ENCODE data around the gene WWOX.

WWOX gene

GRCh38 chr16:78635807-78636206, 536.4 kb downstream of the WWOX start:
- no peak for DNase-seq

DNA sequence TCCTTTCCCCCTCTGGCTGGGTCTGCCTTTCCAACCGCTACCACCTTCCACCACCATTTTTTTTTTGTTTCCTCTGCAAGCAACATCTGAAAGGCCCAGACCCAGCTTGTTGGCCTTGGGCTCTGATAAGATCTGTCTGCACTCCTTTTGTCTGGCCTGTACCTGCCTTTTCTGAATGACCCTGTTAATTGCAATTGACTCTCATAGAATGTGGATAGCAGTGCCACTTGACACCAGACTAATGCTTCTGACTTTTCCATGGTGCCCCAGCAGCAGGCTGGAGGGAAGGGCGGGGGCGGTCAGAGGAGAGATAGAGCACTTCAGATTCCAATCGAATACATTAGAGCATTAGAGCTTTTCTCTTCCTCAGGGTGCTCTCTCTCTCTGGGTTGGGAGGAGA, 538.9 kb downstream of the WWOX start:
- no peak for DNase-seq

DNA sequence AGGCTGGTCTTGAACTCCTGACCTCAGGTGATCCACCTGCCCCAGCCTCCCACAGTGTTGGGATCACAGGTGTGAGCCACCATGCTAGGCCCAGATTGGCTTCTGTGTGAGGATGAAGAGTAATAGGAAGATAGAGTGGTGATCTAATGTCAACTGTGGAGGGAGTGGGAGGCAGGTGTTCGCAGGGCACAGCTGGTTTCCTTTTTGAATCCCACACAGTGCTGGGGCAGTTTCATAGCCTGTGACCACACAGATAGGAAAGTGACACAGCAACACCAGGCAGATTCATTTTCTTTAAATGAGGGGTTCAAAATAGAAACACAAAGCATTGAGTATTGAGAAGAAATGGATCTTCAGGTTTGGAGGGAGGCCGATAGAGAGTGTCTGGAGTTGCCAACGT, 540.3 kb downstream of the WWOX start:
- DNase-seq: no peak

- DNase-seq: no peak
These were observed 541.4 kb downstream of the WWOX start for GRCh38 chr16:78640886-78641285.

GRCh38 chr16:78641433-78641832, 542.0 kb downstream of the WWOX start:
- DNase-seq: no peak

DNA sequence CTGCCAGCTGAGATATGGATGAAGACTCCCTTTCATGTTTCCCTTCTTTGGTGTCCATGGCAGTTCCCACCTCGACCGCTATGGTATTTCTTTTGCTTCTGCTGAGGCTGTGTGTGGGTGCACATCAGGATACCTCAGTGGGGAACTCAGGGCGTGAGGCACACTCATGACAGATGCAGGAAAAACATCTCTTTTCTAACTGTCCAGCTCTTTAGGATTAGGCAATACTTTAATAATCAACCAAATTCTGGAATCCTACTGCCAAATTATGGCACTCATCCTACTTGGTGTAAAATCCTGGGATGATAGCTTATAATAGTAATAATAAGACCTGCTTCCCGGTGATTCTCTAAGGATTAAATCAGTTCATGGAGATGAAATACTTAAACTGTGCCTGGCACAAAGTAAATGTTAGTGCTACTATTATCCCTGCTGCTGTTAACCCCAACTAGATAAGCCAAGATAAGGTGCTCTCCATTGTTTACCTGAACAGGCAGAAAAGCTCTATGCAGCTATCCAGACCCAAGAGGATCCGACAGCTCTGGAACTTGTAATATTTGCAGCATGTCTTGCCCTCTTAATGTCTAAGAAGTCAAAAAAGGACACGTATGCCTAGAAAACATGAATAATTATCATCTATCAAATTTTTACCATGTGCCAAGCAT, 543.3 kb downstream of the WWOX start:
- no peak for DNase-seq

GRCh38 chr16:78645657-78646056, 546.2 kb downstream of the WWOX start:
- no peak for DNase-seq

- no peak for DNase-seq
These were observed 547.6 kb downstream of the WWOX start for GRCh38 chr16:78647019-78647418.

DNA sequence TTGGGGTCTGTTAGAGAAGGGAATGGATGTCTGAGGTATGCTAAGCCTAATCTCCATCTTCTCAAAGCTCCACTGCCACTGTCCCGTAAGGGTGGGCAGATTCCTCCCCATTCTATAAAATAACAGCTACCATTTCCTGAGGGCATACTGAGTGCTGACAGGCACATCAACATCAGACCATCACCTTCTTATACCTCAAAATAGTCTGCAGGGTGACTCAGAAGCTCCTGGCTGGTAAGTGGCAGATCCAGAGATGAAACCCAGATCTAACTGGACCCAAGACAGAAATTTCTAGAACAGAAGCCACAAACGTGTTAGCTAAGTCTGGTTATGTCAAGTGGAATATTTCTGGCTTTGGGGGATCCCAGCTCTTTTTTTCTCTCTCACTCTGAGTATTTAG, 548.0 kb downstream of the WWOX start:
- no peak for DNase-seq

DNA sequence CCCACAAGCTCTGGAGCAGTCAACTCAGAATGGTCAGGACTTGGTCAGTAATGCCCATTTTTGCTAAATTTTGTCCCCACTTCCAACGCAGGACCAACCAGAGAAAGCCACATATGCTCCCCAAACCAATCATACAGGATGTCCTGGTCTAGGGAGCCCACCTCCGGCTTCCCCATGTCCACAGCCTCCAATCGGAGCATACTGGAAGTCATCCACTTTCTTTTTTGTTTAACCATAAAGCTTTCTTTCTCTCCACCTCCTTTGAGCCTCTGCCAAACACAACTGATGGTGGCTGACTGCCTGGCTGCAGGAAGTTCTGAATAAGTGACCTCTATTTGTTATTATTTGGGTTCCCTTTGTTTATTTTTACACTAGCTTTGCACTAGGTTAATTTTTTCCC, 549.1 kb downstream of the WWOX start:
- no peak for DNase-seq

- no peak for DNase-seq
These were observed 551.1 kb downstream of the WWOX start for GRCh38 chr16:78650339-78651074.

DNA sequence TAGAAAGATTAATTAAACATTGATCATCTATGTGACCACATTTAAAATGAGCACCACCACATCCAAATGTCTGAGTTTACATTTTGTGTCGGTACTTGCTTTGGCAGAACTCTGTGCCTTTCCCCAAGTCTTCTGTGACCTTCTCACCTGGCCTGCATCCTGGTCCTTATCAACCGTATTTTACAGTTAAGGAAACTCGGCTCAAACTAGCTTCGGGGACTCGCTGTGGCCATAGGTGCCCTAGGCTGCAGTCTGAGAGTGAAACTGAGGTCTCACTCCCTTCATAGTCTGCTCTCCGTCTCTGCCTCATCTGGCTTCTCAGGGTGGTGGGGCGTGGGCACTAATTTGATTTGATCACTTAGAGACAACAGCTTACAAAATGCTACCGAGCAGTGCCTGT, 555.5 kb downstream of the WWOX start:
- DNase-seq: no peak

- DNase-seq: no peak
These were observed 556.1 kb downstream of the WWOX start for GRCh38 chr16:78655331-78656113.

DNA sequence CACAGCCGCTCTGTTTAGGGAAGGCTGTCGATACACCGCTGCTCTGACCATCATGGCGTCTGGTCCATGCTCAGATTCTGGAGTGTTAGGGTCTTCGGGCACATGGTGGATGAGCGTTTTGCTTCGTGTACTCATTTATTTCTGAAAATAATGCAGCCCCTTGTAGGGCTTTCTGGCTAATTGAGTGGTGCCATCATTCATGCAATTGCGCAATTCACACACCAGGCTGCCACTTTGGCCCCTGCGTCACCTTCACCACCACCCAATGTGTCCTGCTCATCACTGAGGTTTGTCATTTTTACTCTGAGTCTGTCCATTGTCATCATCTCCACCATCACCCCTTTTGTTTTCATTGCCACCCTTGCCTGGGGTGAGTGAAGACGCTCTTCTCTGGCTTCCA, 557.4 kb downstream of the WWOX start:
- no peak for DNase-seq

DNA sequence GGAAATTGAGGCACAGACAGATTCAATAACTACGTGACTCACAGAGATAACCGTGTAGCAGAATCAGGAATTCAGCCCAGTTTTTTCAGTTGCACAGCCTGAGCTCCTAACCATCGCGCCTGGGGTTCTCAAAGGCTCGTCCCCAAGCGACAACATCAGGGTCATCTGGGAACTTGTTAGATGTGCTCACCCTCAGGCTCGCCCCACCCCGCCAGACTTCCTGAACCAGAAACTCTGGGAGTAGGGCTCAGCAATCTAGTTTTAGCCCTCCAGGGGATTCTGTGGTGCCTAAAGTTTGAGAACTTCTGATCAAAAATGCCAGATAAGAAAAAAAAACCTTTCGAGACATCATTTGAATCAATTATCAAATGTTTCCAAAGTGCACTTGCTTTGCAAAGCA, 559.8 kb downstream of the WWOX start:
- DNase-seq: no peak

DNA sequence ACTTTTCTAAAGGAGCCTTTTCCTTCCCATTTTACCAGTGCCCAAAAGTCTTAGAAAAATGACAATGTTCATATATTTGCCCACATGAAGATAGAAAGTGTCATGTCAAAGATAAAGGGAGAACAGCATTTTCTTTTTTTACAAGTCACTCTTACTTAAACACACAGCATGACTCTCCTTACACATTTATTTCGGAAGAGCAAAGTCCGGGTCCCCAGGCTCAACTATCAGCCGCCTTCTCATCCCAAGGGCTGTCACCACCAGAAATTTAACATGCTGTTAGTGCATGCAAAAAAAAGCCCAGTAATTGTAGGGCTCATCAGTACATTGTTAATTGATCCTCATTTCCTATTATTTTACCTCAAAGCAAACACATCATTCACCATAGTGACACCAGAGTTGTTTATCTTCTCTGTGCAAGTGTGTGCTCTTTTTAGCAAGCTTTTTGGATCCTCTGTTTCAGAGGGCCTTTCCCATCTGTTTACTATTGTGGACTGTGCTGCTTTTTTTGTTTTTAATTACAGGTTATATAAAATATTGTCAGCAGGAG, 560.3 kb downstream of the WWOX start:
- no peak for DNase-seq

DNA sequence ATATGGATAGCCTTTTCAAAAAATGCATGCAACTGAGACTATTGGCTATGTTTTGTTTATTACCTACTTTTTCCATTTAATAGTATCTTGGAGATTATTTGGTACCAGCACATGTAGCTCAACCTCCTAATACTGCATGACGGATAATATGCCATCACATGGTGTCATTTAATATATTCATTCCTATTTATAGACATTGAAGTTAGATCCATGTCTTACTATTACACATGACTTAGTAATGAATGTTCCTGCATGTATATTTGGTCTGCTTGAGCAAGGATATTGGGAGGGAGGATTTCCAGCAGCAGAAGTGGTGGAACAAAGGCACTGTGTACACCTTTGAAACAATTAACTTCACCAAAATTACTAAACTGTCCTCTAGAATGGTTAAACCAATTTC, 561.3 kb downstream of the WWOX start:
- no peak for DNase-seq

DNA sequence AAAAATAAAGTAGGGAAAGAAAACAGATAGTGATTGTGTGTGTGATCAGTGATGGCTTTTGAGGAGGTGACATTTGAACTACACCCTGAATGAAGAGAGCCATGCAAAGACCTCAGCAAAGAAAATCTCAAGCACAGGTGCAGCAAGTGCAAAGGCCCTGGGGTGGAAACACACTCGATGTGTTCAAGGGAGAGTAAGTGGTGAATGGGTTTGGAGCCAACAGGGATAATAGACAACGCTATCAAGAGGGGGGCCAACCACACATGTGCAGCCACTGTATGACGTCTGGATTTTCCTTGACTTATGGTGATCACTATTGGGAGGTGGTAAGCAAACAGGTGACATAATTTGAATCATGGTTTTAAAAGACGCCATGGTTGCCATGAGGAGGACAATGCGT, 564.2 kb downstream of the WWOX start:
- DNase-seq: no peak

- no peak for DNase-seq
These were observed 565.6 kb downstream of the WWOX start for GRCh38 chr16:78664811-78665772.

- no peak for DNase-seq
These were observed 566.9 kb downstream of the WWOX start for GRCh38 chr16:78666318-78666717.

- no peak for DNase-seq
These were observed 568.2 kb downstream of the WWOX start for GRCh38 chr16:78667675-78668074.

DNA sequence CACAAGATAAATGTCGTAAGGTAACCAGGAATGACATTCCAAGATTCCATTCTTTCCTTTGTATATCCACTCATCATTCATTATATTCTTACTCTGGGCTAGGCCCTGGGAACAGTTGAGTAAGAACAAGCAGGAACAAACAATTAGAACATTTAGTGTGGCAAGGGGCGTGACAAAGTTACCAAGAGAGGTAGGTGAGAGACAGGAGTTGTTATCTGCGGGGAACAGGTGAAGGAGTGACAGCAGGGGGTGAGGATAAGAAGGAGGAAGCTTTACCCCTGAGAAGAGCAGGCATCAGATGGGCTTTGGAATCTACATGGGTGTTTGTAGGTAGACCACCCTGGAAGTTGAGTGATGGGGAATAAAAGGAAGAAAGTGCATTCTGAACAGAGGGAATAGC, 568.9 kb downstream of the WWOX start:
- no peak for DNase-seq

DNA sequence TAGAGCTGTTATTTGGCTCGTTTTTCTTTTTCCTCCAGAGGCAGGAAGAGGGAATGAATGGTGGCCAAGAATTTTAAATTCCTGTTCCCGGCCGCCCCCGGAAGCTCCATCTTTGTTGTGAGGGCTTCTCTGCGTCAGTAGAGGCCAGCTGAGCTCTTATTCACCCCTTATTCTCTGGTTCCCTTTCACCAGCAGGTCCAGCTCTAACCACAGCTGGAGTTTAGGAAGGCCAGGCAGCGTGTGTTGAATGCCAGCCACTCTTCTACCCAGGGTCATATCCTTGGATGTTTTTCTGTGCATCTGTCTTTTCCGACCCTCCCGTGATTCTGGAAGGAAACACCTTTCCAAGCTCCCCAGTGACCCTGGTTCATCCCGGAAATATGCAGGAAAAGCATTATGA, 570.5 kb downstream of the WWOX start:
- DNase-seq: no peak
